Loucy (cell line): Measurements from ENCODE around the gene PIK3R1.

ENCODE experiments used
- H2AFZ ChIP-seq: fragments of 200-600 bp; sonication (generic); 2 replicates; pipeline ENCODE4 v1.6.0; 2016; ENCODE audit warnings: antibody characterized with exemption, mild to moderate bottlenecking, low read length, moderate library complexity
- H3F3A ChIP-seq: fragments of 200-600 bp; 2 replicates; pipeline ENCODE4 v1.6.0; 2016; ENCODE audit warnings: antibody characterized with exemption, low read depth, mild to moderate bottlenecking
- H3K27me3 ChIP-seq: fragments of 200-600 bp; sonication (generic); 2 replicates; pipeline ENCODE4 v1.6.1; 2014; ENCODE audit warnings: low read length, mild to moderate bottlenecking; ENCODE audit not compliant: insufficient read depth, poor library complexity, severe bottlenecking
- H3K36me3 ChIP-seq: fragments of 200-600 bp; sonication (generic); 2 replicates; pipeline ENCODE4 v1.6.1; 2016; ENCODE audit warnings: low read length; ENCODE audit not compliant: insufficient read depth
- H3K4me1 ChIP-seq: fragments of 200-600 bp; sonication (generic); 2 replicates; pipeline ENCODE4 v1.5.1; 2014; ENCODE audit warnings: low read length, mild to moderate bottlenecking; ENCODE audit not compliant: insufficient read depth, poor library complexity, severe bottlenecking
- H3K4me2 ChIP-seq: fragments of 200-600 bp; sonication (generic); 2 replicates; pipeline ENCODE4 v1.6.0; 2014; ENCODE audit warnings: antibody characterized with exemption, low read length, low read depth, mild to moderate bottlenecking; ENCODE audit not compliant: poor library complexity, severe bottlenecking
- H3K4me3 ChIP-seq: fragments of 200-600 bp; sonication (generic); 2 replicates; pipeline ENCODE4 v1.5.1; 2014; ENCODE audit warnings: low read length, mild to moderate bottlenecking, mixed read lengths; ENCODE audit not compliant: poor library complexity, severe bottlenecking
- H3K79me2 ChIP-seq: fragments of 200-600 bp; sonication (generic); 2 replicates; pipeline ENCODE4 v1.6.1; 2014; ENCODE audit warnings: low read length; ENCODE audit not compliant: insufficient read depth
- H3K9ac ChIP-seq: fragments of 200-600 bp; sonication (generic); 2 replicates; pipeline ENCODE4 v1.6.0; 2014; ENCODE audit warnings: mild to moderate bottlenecking, low read depth, low read length, moderate library complexity; ENCODE audit not compliant: poor library complexity, severe bottlenecking
- H3K9me2 ChIP-seq: fragments of 200-600 bp; sonication (generic); replicated peaks from 2 replicates; pipeline ENCODE4 v1.6.1; 2016; ENCODE audit warnings: low read depth, low read length, mixed read lengths
- H3K9me3 ChIP-seq: fragments of 200-600 bp; sonication (generic); 2 replicates; pipeline ENCODE4 v1.6.1; 2014; ENCODE audit warnings: mild to moderate bottlenecking, antibody characterized with exemption, low read length, low read depth; ENCODE audit not compliant: insufficient read depth
- H4K20me1 ChIP-seq: fragments of 200-600 bp; sonication (generic); 2 replicates; pipeline ENCODE4 v1.6.0; 2014; ENCODE audit warnings: antibody characterized with exemption, low read length, mild to moderate bottlenecking; ENCODE audit not compliant: insufficient read depth, poor library complexity, severe bottlenecking
- EZH2phosphoT487 ChIP-seq: fragments of 200-600 bp; IDR thresholded peaks from 2 replicates; pipeline ENCODE4 v1.6.1; 2018; ENCODE audit warnings: antibody characterized with exemption, mild to moderate bottlenecking, moderate library complexity, borderline replicate concordance
- TF ChIP-seq, protein P1 (sequence below): fragments of 200-600 bp; sonication (generic); conservative IDR thresholded peaks from 2 replicates; pipeline ENCODE4 v1.5.1; 2014; ENCODE audit warnings: mild to moderate bottlenecking, antibody characterized with exemption, low read length

Gene PIK3R1

DNA sequence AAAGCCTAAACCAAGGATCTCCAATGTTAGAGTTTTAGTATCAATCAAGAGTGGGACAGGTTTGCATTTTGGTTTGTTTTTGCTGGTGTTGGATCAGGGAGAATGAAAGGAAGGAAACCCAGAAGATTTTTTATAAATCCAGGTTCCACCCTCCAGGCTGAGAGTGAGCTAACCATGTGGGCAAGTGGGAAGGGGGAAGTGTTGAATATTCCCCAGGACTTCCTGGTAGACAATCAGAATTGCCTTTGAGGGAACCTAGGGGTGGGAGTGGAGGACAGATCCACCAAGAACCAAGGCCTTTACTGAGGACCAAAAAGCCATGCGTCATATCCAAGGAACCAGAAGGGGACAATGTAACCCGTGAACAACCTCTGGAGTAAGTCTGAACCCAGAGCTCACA, 33.5 kb upstream of the PIK3R1 start:
- Histone ChIP-seq H3K4me2 (no peak overlapping the region), H3K4me1 (no peaks in the 10 kb centered on the region), H4K20me1 (no peaks in the 10 kb centered on the region), H3F3A (no peaks in the 10 kb centered on the region), H3K79me2 (no peaks in the 10 kb centered on the region), H3K27me3 (no peaks in the 10 kb centered on the region), H3K36me3 (no peaks in the 10 kb centered on the region), H2AFZ (no peak overlapping the region), H3K9me2 (no peaks in the 10 kb centered on the region), H3K9me3 (no peaks in the 10 kb centered on the region), H3K4me3 (no peak overlapping the region), H3K9ac (no peak overlapping the region)
- no peak for TF ChIP-seq EZH2phosphoT487
- TF ChIP-seq, protein P1, sequence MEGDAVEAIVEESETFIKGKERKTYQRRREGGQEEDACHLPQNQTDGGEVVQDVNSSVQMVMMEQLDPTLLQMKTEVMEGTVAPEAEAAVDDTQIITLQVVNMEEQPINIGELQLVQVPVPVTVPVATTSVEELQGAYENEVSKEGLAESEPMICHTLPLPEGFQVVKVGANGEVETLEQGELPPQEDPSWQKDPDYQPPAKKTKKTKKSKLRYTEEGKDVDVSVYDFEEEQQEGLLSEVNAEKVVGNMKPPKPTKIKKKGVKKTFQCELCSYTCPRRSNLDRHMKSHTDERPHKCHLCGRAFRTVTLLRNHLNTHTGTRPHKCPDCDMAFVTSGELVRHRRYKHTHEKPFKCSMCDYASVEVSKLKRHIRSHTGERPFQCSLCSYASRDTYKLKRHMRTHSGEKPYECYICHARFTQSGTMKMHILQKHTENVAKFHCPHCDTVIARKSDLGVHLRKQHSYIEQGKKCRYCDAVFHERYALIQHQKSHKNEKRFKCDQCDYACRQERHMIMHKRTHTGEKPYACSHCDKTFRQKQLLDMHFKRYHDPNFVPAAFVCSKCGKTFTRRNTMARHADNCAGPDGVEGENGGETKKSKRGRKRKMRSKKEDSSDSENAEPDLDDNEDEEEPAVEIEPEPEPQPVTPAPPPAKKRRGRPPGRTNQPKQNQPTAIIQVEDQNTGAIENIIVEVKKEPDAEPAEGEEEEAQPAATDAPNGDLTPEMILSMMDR: no peak

DNA sequence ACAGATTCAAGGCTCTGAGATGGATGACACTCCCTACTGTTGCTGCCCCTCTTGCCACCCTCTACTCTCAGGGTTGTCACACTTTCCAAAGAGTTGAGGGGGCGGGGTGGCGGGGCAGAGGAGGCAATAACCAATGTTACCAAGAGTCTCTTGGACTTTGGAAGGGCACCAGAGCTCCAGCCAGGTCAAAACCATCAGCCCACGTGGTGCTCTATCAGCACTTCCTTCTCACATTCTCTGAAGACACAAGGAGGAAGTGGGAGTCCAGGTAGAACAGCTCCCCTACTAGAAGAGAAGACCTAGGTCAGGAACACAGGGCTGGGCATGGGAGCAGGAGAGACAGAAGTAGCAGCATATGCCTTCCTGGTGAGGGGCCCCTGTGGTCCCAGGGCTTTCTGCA, 33.0 kb upstream of the PIK3R1 start:
- H3F3A ChIP-seq: no peaks in the 10 kb centered on the region
- no peaks in the 10 kb centered on the region for H3K4me1 ChIP-seq
- H3K9me3 ChIP-seq: no peaks in the 10 kb centered on the region
- H3K9ac ChIP-seq: no peak overlapping the region
- H3K79me2 ChIP-seq: no peaks in the 10 kb centered on the region
- TF ChIP-seq, protein P1: no peak
- TF ChIP-seq EZH2phosphoT487: no peak
- no peaks in the 10 kb centered on the region for H4K20me1 ChIP-seq
- H3K4me3 ChIP-seq: no peak overlapping the region
- H3K27me3 ChIP-seq: no peaks in the 10 kb centered on the region
- H3K9me2 ChIP-seq: no peaks in the 10 kb centered on the region
- H3K4me2 ChIP-seq: no peak overlapping the region
- H3K36me3 ChIP-seq: no peaks in the 10 kb centered on the region
- no peak overlapping the region for H2AFZ ChIP-seq

DNA sequence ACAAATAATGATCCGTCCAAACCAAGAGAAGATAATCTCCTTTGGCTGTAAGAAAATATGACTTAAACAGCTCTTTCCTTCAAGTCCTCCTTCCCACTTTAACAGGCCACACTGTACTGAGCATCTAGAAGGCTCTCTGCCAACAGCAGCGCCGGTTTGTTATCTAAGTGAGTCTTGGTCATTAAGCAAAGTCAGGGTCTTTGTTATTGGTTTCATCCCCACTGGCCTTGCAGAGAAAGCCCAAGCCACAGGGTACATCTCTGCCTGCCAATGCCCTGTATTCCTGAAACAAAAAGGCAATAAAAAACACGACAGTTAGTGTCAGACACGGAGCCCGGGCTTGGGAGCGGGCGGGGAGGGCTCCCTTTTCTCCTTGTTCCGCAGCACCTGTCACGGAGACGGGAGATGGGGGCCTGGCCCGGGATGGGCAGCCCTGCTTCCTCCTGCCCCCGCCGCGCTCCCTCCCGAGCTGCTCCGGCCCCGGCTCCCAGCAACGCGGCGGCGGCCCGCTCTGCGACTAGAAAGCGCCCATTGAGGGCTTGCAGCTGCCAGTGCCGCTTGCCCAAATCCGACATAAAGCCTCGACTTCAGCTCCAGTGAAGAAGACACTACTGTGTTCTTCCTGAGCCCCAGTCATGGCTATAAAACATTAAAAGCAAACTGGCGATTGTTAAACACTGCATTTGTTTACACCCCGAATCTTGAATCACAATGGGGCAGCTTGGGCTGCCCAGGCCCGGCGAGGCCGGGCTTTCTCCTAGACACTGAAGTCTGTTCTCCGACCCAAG, 28.1 kb upstream of the PIK3R1 start:
- Histone ChIP-seq H3K4me1 (no peaks in the 10 kb centered on the region), H3K4me3 (no peak overlapping the region), H3K9me3 (no peaks in the 10 kb centered on the region), H3K79me2 (no peaks in the 10 kb centered on the region), H2AFZ (no peak overlapping the region), H3K9me2 (no peaks in the 10 kb centered on the region), H3K27me3 (no peaks in the 10 kb centered on the region), H4K20me1 (no peaks in the 10 kb centered on the region), H3K9ac (no peak overlapping the region), H3K36me3 (no peaks in the 10 kb centered on the region), H3F3A (no peaks in the 10 kb centered on the region), H3K4me2 (no peak overlapping the region)
- TF ChIP-seq, protein P1: no peak
- no peak for TF ChIP-seq EZH2phosphoT487
